Endothelial cell of umbilical vein (primary cell): ENCODE data around the gene ZBP1. TPM values are rescaled to one million over a fixed set of nuclear protein-coding genes. Genes with fewer than 3 reads are reported as not detected.

Experiments
- BruUV-seq: library from RNA; stranded (reverse); fragments of 400-500 nt; replicated peaks from 2 replicates; lab custom pipeline; 2021; lab: Mats Ljungman, UMichigan
- CTCF ChIA-PET: fragments of 300-600, 350-600 bp; sonication (Branson Sonifier 250); formaldehyde crosslinking; loops from one replicate; lab custom pipeline; 2021; ENCODE audit warnings: antibody characterized with exemption, inconsistent platforms; lab: Charles Lee
- POLR2A ChIA-PET: fragments of 300-600, 350-600 bp; sonication (Branson Sonifier 250); formaldehyde crosslinking; loops from one replicate; lab custom pipeline; 2021; ENCODE audit warnings: antibody characterized with exemption, inconsistent platforms; lab: Charles Lee
- DNase-seq: peaks from one replicate; pipeline ENCODE4 v3.0.0-alpha.2; 2011; ENCODE audit warnings: low read depth, low spot score
- FAIRE-seq: peaks from 2 replicates; lab custom pipeline; 2011; peaks lifted over from hg19 to GRCh38; lab: Jason Lieb, UNC
- H2AFZ ChIP-seq: 2 replicates; pipeline ENCODE4 v1.6.0; 2012; ENCODE audit warnings: low read depth, low read length, control low read depth, inconsistent platforms
- H3K27ac ChIP-seq: 2 replicates; pipeline ENCODE4 v1.5.1; 2011; ENCODE audit warnings: low read depth, mild to moderate bottlenecking, control low read depth, low read length, moderate library complexity; ENCODE audit not compliant: insufficient read depth
- H3K27me3 ChIP-seq, 2 experiments: 2 replicates each; pipeline versions ENCODE4 v1.6.0 to v1.6.1; 2011; ENCODE audit warnings: low read length in 2 of 2, mixed read lengths in 1 of 2; ENCODE audit not compliant: control insufficient read depth in 2 of 2, insufficient read depth in 2 of 2
- H3K36me3 ChIP-seq, 2 experiments: 2 replicates in 1 of 2; 3 replicates in 1 of 2; pipeline ENCODE4 v1.5.1; 2011; ENCODE audit warnings: low read length in 2 of 2, mild to moderate bottlenecking in 1 of 2, moderate library complexity in 1 of 2; ENCODE audit not compliant: control insufficient read depth in 2 of 2, insufficient read depth in 2 of 2; ENCODE audit errors: extremely low read depth in 1 of 2
- H3K4me1 ChIP-seq: 3 replicates; pipeline ENCODE4 v1.5.1; 2011; ENCODE audit warnings: mild to moderate bottlenecking, low read length; ENCODE audit not compliant: control insufficient read depth, insufficient read depth; ENCODE audit errors: extremely low read depth
- H3K4me2 ChIP-seq: 2 replicates; pipeline ENCODE4 v1.6.1; 2011; ENCODE audit warnings: low read length, control low read depth, mixed read lengths; ENCODE audit not compliant: insufficient read depth
- H3K4me3 ChIP-seq, 3 experiments: fragments of 200-600 bp in 1 of 3; sonication (generic), shearing (Covaris generic) in 1 of 3; replicated peaks in 1 of 3; 2 replicates each; pipeline ENCODE4 v1.5.1; 2011 to 2016; ENCODE audit warnings: control low read depth in 3 of 3, low read length in 3 of 3, mild to moderate bottlenecking in 2 of 3, inconsistent platforms in 1 of 3, low read depth in 1 of 3, moderate library complexity in 1 of 3; ENCODE audit not compliant: insufficient read depth in 1 of 3
- H3K79me2 ChIP-seq: 2 replicates; pipeline ENCODE4 v1.6.0; 2012; ENCODE audit warnings: low read length, inconsistent platforms; ENCODE audit not compliant: control insufficient read depth, insufficient read depth
- H3K9ac ChIP-seq: replicated peaks from 2 replicates; pipeline ENCODE3; 2011; ENCODE audit warnings: low read length, control low read depth; ENCODE audit not compliant: insufficient read depth; ENCODE audit errors: extremely low read depth
- H3K9me1 ChIP-seq: replicated peaks from 3 replicates; pipeline ENCODE4 v1.6.0; 2011; ENCODE audit warnings: mild to moderate bottlenecking, low read length; ENCODE audit not compliant: control insufficient read depth, insufficient read depth; ENCODE audit errors: extremely low read depth
- H3K9me3 ChIP-seq: replicated peaks from 2 replicates; pipeline ENCODE4 v1.5.1; 2012; ENCODE audit warnings: low read length, inconsistent platforms; ENCODE audit not compliant: control insufficient read depth, insufficient read depth
- H4K20me1 ChIP-seq: replicated peaks from 2 replicates; pipeline ENCODE3; 2011; ENCODE audit warnings: mild to moderate bottlenecking, low read length; ENCODE audit not compliant: control insufficient read depth, insufficient read depth; ENCODE audit errors: extremely low read depth
- CTCF ChIP-seq, 2 donors: IDR thresholded peaks; 1 replicate in 1 of 2; 2 replicates in 1 of 2; pipeline ENCODE4 v1.5.1; 2011; ENCODE audit warnings: low read length in 2 of 2, mild to moderate bottlenecking in 2 of 2, moderate library complexity in 2 of 2, control low read depth in 1 of 2, inconsistent platforms in 1 of 2, low read depth in 1 of 2; ENCODE audit not compliant: insufficient read depth in 1 of 2; ENCODE audit errors: extremely low read depth in 1 of 2
- EZH2 ChIP-seq: IDR thresholded peaks from 2 replicates; pipeline ENCODE4 v1.6.1; 2012; ENCODE audit warnings: borderline replicate concordance, low read depth, mild to moderate bottlenecking, moderate library complexity, low read length, inconsistent platforms; ENCODE audit not compliant: severe bottlenecking
- FOS ChIP-seq: IDR thresholded peaks from 2 replicates; pipeline ENCODE4 v1.6.1; 2011; ENCODE audit warnings: mild to moderate bottlenecking, low read length, moderate library complexity, borderline replicate concordance; ENCODE audit not compliant: insufficient read depth
- GATA2 ChIP-seq: IDR thresholded peaks from 2 replicates; pipeline ENCODE4 v1.7.0; 2011; ENCODE audit warnings: low read depth, mild to moderate bottlenecking, moderate library complexity, mixed read lengths, low read length; ENCODE audit not compliant: insufficient read length, insufficient read depth
- JUN ChIP-seq: IDR thresholded peaks from 2 replicates; pipeline ENCODE4 v1.6.1; 2011; ENCODE audit warnings: borderline replicate concordance, low read depth; ENCODE audit not compliant: insufficient read length, insufficient read depth
- MAX ChIP-seq: IDR thresholded peaks from 2 replicates; pipeline ENCODE4 v1.6.1; 2011; ENCODE audit not compliant: insufficient read depth, insufficient read length
- MYC ChIP-seq: IDR thresholded peaks from one replicate; pipeline ENCODE4 v1.6.1; 2011; ENCODE audit warnings: mild to moderate bottlenecking, low read depth, low read length
- POLR2A ChIP-seq: IDR thresholded peaks from 2 replicates; pipeline ENCODE4 v1.6.1; 2012; ENCODE audit warnings: low read depth, mild to moderate bottlenecking, control low read depth, low read length
- POLR2AphosphoS5 ChIP-seq: IDR thresholded peaks from 2 replicates; pipeline ENCODE4 v1.6.1; 2012; ENCODE audit warnings: low read depth, mild to moderate bottlenecking, control low read depth, low read length, moderate library complexity; ENCODE audit not compliant: insufficient read depth
- dilution Hi-C: fragments of 300-500 bp; cut with MboI; formaldehyde crosslinking; loops from one replicate; pipeline ENCODE4 v1.15.0; 2019; ENCODE audit warnings: low sequenced_read_pairs; ENCODE audit not compliant: extremely low pct_ligation_motif_present
- intact Hi-C: fragments of 100-400 bp; cut with micrococcal nuclease; formaldehyde crosslinking; loops from one replicate; pipeline ENCODE4 v1.10.0; 2022
- polyA plus RNA-seq, 4 experiments: library from polyadenylated mRNA; depleted of rRNA in 3 of 4; stranded (reverse) in 3 of 4; unstranded in 1 of 4; fragments of >200 nt; gene quantifications; 2 replicates each; pipeline versions ENCODE4 v1.2.1 to v1.2.3, GENCODE V29; 2011 to 2012; ENCODE audit warnings: missing spikeins in 1 of 4
- total RNA-seq: library from RNA; stranded (reverse); gene quantifications from 2 replicates; pipeline ENCODE4 v1.2.3, GENCODE V29; 2021

Gene ZBP1
- total and polyA plus RNA-seq, 2 donors (not counting 3 experiments of a cell fraction or from before 2014, with no cell fraction given), result not detected

DNA sequence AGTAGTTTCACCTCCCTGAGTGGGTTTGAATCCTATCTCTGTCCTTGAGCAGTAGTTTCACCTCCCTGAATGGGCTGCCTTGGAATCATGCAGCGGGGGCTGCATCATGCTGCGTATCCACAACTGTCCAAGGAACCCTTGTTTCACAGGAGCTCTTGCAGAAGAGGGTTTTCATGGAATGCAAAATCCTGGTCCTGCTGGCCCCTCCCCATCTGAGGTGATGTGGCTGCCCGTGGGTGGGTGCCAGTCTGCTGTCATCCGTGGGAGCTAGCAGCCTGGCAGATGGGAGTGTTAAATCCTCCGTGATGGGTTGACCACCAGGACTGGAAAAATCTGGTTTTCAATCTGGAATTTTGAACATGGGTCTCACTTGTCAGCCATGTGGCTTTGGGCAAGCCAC lies 21.7 kb downstream of the ZBP1 start:
- H3K9ac ChIP-seq, result no peak overlapping the region
- H2AFZ ChIP-seq, result no peak overlapping the region
- ChIA-PET POLR2A (no interaction called here), CTCF (interaction anchor here (0.8 to 6.3 kb wide), 4 partner anchors 24 to 611 kb away, joined by 4 to 54 read pairs (median 50); no protein-coding TSS in a partner anchor)
- FAIRE-seq, result no peak
- no peak for DNase-seq
- no peak overlapping the region for H3K4me2 ChIP-seq
- TF ChIP-seq MAX (no peak), POLR2A (no peak), GATA2 (no peak), JUN (no peak), EZH2 (no peak), CTCF (IDR thresholded peaks at IDR 0.05; ENCODE audit: extremely low read depth in 1 of 2, insufficient read depth in 1 of 2, low read depth in 1 of 2, low read length in 2 of 2) (no peak), FOS (no peak), MYC (no peak), POLR2AphosphoS5 (no peak)
- H3K27ac ChIP-seq, result no peak overlapping the region
- H4K20me1 ChIP-seq, result no peaks in the 10 kb centered on the region
- no peak overlapping the region for H3K4me3 ChIP-seq
- H3K9me3 ChIP-seq, result no peaks in the 10 kb centered on the region
- BruUV-seq, result no TSS peak
- no peaks in the 10 kb centered on the region for H3K4me1 ChIP-seq
- intact Hi-C loops, result loop anchor here (5.0 kb wide), 1 partner anchor 594 kb away; no protein-coding TSS in a partner anchor
- dilution Hi-C loops, result no loop called here
- H3K27me3 ChIP-seq, result peaks cover 2% of the 10 kb centered on the region in 2 experiments
- H3K36me3 ChIP-seq, result no peaks in the 10 kb centered on the region
- H3K9me1 ChIP-seq, result no peaks in the 10 kb centered on the region
- H3K79me2 ChIP-seq, result no peaks in the 10 kb centered on the region
